ENCODE measurements around the gene LRMDA.

The LRMDA gene

GRCh38 chr10:75638752-75639151, 207.3 kb downstream of the LRMDA start:
- Histone ChIP-seq H3K36me3 (ENCODE audit: control insufficient read depth, low read depth, low read length) (no peaks in the 10 kb centered on the region), H3K4me1 (ENCODE audit: control insufficient read depth, low read depth, low read length) (no peaks in the 10 kb centered on the region), H3K4me3 (ENCODE audit: low read length) (no peak overlapping the region), H3K27me3 (ENCODE audit: control insufficient read depth, insufficient read depth, low read length) (no peaks in the 10 kb centered on the region), H3K9me3 (ENCODE audit: control insufficient read depth, low read depth, low read length) (no peaks in the 10 kb centered on the region), H3K9ac (ENCODE audit: low read length) (no peak overlapping the region), H3K27ac (ENCODE audit: low read length) (no peak overlapping the region)

- Histone ChIP-seq H3K36me3 (ENCODE audit: control insufficient read depth, low read depth, low read length) (no peaks in the 10 kb centered on the region), H3K27ac (ENCODE audit: low read length) (no peak overlapping the region), H3K9me3 (ENCODE audit: control insufficient read depth, low read depth, low read length) (no peaks in the 10 kb centered on the region), H3K9ac (ENCODE audit: low read length) (no peak overlapping the region), H3K4me3 (ENCODE audit: low read length) (no peak overlapping the region), H3K4me1 (ENCODE audit: control insufficient read depth, low read depth, low read length) (no peaks in the 10 kb centered on the region), H3K27me3 (ENCODE audit: control insufficient read depth, insufficient read depth, low read length) (no peaks in the 10 kb centered on the region)
Measured at GRCh38 chr10:75639736-75640135, 208.3 kb downstream of the LRMDA start.

- Histone ChIP-seq H3K27ac (ENCODE audit: low read length) (no peak overlapping the region), H3K4me3 (ENCODE audit: low read length) (no peak overlapping the region), H3K36me3 (ENCODE audit: control insufficient read depth, low read depth, low read length) (no peaks in the 10 kb centered on the region), H3K9ac (ENCODE audit: low read length) (no peak overlapping the region), H3K27me3 (ENCODE audit: control insufficient read depth, insufficient read depth, low read length) (no peaks in the 10 kb centered on the region), H3K9me3 (ENCODE audit: control insufficient read depth, low read depth, low read length) (no peaks in the 10 kb centered on the region), H3K4me1 (ENCODE audit: control insufficient read depth, low read depth, low read length) (no peaks in the 10 kb centered on the region)
Measured at GRCh38 chr10:75640381-75640780, 209.0 kb downstream of the LRMDA start.

- H3K9me3 ChIP-seq (ENCODE audit: control insufficient read depth, low read depth, low read length), result no peaks in the 10 kb centered on the region
- H3K36me3 ChIP-seq (ENCODE audit: control insufficient read depth, low read depth, low read length), result no peaks in the 10 kb centered on the region
- H3K4me3 ChIP-seq (ENCODE audit: low read length), result no peak overlapping the region
- no peak overlapping the region for H3K9ac ChIP-seq (ENCODE audit: low read length)
- H3K27ac ChIP-seq (ENCODE audit: low read length), result no peak overlapping the region
- H3K27me3 ChIP-seq (ENCODE audit: control insufficient read depth, insufficient read depth, low read length), result no peaks in the 10 kb centered on the region
- H3K4me1 ChIP-seq (ENCODE audit: control insufficient read depth, low read depth, low read length), result no peaks in the 10 kb centered on the region
Measured at GRCh38 chr10:75640803-75641202, 209.4 kb downstream of the LRMDA start.

- H3K4me1 ChIP-seq (ENCODE audit: control insufficient read depth, low read depth, low read length), result no peaks in the 10 kb centered on the region
Measured at GRCh38 chr10:75643405-75643804, 212.0 kb downstream of the LRMDA start.

GRCh38 chr10:75643944-75644692, 212.7 kb downstream of the LRMDA start:
- Histone ChIP-seq H3K36me3 (ENCODE audit: control insufficient read depth, low read depth, low read length) (no peaks in the 10 kb centered on the region), H3K27me3 (ENCODE audit: control insufficient read depth, insufficient read depth, low read length) (peaks cover 3% of the 10 kb centered on the region), H3K4me3 (ENCODE audit: low read length) (no peak overlapping the region)

More at GRCh38 chr10:75643405-75643804, 212.0 kb downstream of the LRMDA start:
- Histone ChIP-seq H3K9ac (ENCODE audit: low read length) (no peak overlapping the region), H3K9me3 (ENCODE audit: control insufficient read depth, low read depth, low read length) (no peaks in the 10 kb centered on the region), H3K27me3 (ENCODE audit: control insufficient read depth, insufficient read depth, low read length) (no peaks in the 10 kb centered on the region), H3K27ac (ENCODE audit: low read length) (no peak overlapping the region), H3K4me3 (ENCODE audit: low read length) (no peak overlapping the region), H3K36me3 (ENCODE audit: control insufficient read depth, low read depth, low read length) (no peaks in the 10 kb centered on the region)

GRCh38 chr10:75645704-75646103, 214.3 kb downstream of the LRMDA start:
- no peak overlapping the region for H3K9ac ChIP-seq (ENCODE audit: low read length)
- H3K27ac ChIP-seq (ENCODE audit: low read length), result no peak overlapping the region
- no peaks in the 10 kb centered on the region for H3K4me1 ChIP-seq (ENCODE audit: control insufficient read depth, low read depth, low read length)
- no peaks in the 10 kb centered on the region for H3K9me3 ChIP-seq (ENCODE audit: control insufficient read depth, low read depth, low read length)
- H3K27me3 ChIP-seq (ENCODE audit: control insufficient read depth, insufficient read depth, low read length), result peaks cover 12% of the 10 kb centered on the region
- H3K4me3 ChIP-seq (ENCODE audit: low read length), result no peak overlapping the region
- H3K36me3 ChIP-seq (ENCODE audit: control insufficient read depth, low read depth, low read length), result no peaks in the 10 kb centered on the region

More at GRCh38 chr10:75643944-75644692, 212.7 kb downstream of the LRMDA start:
- no peak overlapping the region for H3K27ac ChIP-seq (ENCODE audit: low read length)
- H3K9me3 ChIP-seq (ENCODE audit: control insufficient read depth, low read depth, low read length), result no peaks in the 10 kb centered on the region
- H3K9ac ChIP-seq (ENCODE audit: low read length), result no peak overlapping the region
- no peaks in the 10 kb centered on the region for H3K4me1 ChIP-seq (ENCODE audit: control insufficient read depth, low read depth, low read length)

- H3K27me3 ChIP-seq (ENCODE audit: control insufficient read depth, insufficient read depth, low read length), result peaks cover 18% of the 10 kb centered on the region
- no peaks in the 10 kb centered on the region for H3K36me3 ChIP-seq (ENCODE audit: control insufficient read depth, low read depth, low read length)
- H3K4me1 ChIP-seq (ENCODE audit: control insufficient read depth, low read depth, low read length), result no peaks in the 10 kb centered on the region
- H3K4me3 ChIP-seq (ENCODE audit: low read length), result no peak overlapping the region
- H3K9ac ChIP-seq (ENCODE audit: low read length), result no peak overlapping the region
- H3K27ac ChIP-seq (ENCODE audit: low read length), result no peak overlapping the region
- no peaks in the 10 kb centered on the region for H3K9me3 ChIP-seq (ENCODE audit: control insufficient read depth, low read depth, low read length)
Measured at GRCh38 chr10:75646218-75646915, 214.9 kb downstream of the LRMDA start.

- H3K27me3 ChIP-seq (ENCODE audit: control insufficient read depth, insufficient read depth, low read length), result peaks cover 18% of the 10 kb centered on the region
- no peak overlapping the region for H3K4me3 ChIP-seq (ENCODE audit: low read length)
- no peaks in the 10 kb centered on the region for H3K36me3 ChIP-seq (ENCODE audit: control insufficient read depth, low read depth, low read length)
- no peaks in the 10 kb centered on the region for H3K9me3 ChIP-seq (ENCODE audit: control insufficient read depth, low read depth, low read length)
- no peaks in the 10 kb centered on the region for H3K4me1 ChIP-seq (ENCODE audit: control insufficient read depth, low read depth, low read length)
- no peak overlapping the region for H3K9ac ChIP-seq (ENCODE audit: low read length)
- no peak overlapping the region for H3K27ac ChIP-seq (ENCODE audit: low read length)
Measured at GRCh38 chr10:75646916-75647315, 215.5 kb downstream of the LRMDA start.

- H3K27ac ChIP-seq (ENCODE audit: low read length), result no peak overlapping the region
- H3K9me3 ChIP-seq (ENCODE audit: control insufficient read depth, low read depth, low read length), result no peaks in the 10 kb centered on the region
- no peaks in the 10 kb centered on the region for H3K36me3 ChIP-seq (ENCODE audit: control insufficient read depth, low read depth, low read length)
- H3K9ac ChIP-seq (ENCODE audit: low read length), result no peak overlapping the region
- H3K4me1 ChIP-seq (ENCODE audit: control insufficient read depth, low read depth, low read length), result no peaks in the 10 kb centered on the region
- no peak overlapping the region for H3K4me3 ChIP-seq (ENCODE audit: low read length)
- H3K27me3 ChIP-seq (ENCODE audit: control insufficient read depth, insufficient read depth, low read length), result peaks cover 24% of the 10 kb centered on the region
Measured at GRCh38 chr10:75647675-75648074, 216.3 kb downstream of the LRMDA start.

GRCh38 chr10:75648351-75648750, 216.9 kb downstream of the LRMDA start:
- H3K9ac ChIP-seq (ENCODE audit: low read length), result no peak overlapping the region
- H3K27ac ChIP-seq (ENCODE audit: low read length), result no peak overlapping the region
- H3K36me3 ChIP-seq (ENCODE audit: control insufficient read depth, low read depth, low read length), result no peaks in the 10 kb centered on the region
- H3K9me3 ChIP-seq (ENCODE audit: control insufficient read depth, low read depth, low read length), result no peaks in the 10 kb centered on the region
- no peak overlapping the region for H3K4me3 ChIP-seq (ENCODE audit: low read length)
- no peaks in the 10 kb centered on the region for H3K4me1 ChIP-seq (ENCODE audit: control insufficient read depth, low read depth, low read length)
- H3K27me3 ChIP-seq (ENCODE audit: control insufficient read depth, insufficient read depth, low read length), result peaks cover 27% of the 10 kb centered on the region

GRCh38 chr10:75648854-75649253, 217.4 kb downstream of the LRMDA start:
- H3K36me3 ChIP-seq (ENCODE audit: control insufficient read depth, low read depth, low read length), result no peaks in the 10 kb centered on the region
- H3K27me3 ChIP-seq (ENCODE audit: control insufficient read depth, insufficient read depth, low read length), result peaks cover 27% of the 10 kb centered on the region
- H3K9me3 ChIP-seq (ENCODE audit: control insufficient read depth, low read depth, low read length), result no peaks in the 10 kb centered on the region
- no peaks in the 10 kb centered on the region for H3K4me1 ChIP-seq (ENCODE audit: control insufficient read depth, low read depth, low read length)
- H3K4me3 ChIP-seq (ENCODE audit: low read length), result no peak overlapping the region
- no peak overlapping the region for H3K9ac ChIP-seq (ENCODE audit: low read length)
- no peak overlapping the region for H3K27ac ChIP-seq (ENCODE audit: low read length)
